ENCODE measurements around the gene ETS1. TPM values are rescaled to one million over a fixed set of nuclear protein-coding genes. Genes with fewer than 3 reads are reported as not detected.

The ETS1 gene
- polyA plus RNA-seq, 1 experiment, result 32.3 TPM

DNA sequence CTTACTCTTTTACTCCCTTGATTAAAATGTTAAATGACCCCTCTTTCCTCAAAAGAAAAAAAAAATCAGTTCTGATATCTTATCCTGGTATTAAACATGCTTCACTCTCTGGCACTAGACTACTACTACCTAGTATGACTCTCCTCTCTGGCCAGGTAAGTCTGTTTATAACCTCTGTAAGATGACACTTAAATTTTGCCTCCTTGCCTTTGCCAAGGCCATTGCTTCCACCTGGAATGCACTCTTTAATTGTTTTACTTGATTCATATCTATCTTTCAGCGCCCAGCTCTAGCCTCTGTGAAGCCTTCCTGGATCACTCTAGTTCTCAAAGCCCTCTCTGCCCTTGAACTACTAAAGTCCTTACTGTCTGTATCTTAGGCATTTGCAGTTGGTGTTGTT, 170.4 kb downstream of the ETS1 start:
- CTCF ChIA-PET, result interaction anchor here (0.8 to 1.0 kb wide), 2 partner anchors 8 to 245 kb away, joined by 3 read pairs; no protein-coding TSS in a partner anchor
- Histone ChIP-seq H3K4me3 (ENCODE audit: low read depth, low read length) (no peak overlapping the region), H3K9me3 (ENCODE audit: control insufficient read depth, insufficient read depth, low read length) (no peaks in the 10 kb centered on the region), H3K27ac (ENCODE audit: low read depth, low read length) (no peak overlapping the region), H3K27me3 (ENCODE audit: control insufficient read depth, insufficient read depth, low read length) (no peaks in the 10 kb centered on the region)
- TF ChIP-seq, protein P1, sequence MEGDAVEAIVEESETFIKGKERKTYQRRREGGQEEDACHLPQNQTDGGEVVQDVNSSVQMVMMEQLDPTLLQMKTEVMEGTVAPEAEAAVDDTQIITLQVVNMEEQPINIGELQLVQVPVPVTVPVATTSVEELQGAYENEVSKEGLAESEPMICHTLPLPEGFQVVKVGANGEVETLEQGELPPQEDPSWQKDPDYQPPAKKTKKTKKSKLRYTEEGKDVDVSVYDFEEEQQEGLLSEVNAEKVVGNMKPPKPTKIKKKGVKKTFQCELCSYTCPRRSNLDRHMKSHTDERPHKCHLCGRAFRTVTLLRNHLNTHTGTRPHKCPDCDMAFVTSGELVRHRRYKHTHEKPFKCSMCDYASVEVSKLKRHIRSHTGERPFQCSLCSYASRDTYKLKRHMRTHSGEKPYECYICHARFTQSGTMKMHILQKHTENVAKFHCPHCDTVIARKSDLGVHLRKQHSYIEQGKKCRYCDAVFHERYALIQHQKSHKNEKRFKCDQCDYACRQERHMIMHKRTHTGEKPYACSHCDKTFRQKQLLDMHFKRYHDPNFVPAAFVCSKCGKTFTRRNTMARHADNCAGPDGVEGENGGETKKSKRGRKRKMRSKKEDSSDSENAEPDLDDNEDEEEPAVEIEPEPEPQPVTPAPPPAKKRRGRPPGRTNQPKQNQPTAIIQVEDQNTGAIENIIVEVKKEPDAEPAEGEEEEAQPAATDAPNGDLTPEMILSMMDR (IDR thresholded peaks at IDR 0.05; ENCODE audit: low read depth, low read length), result no peak
- no peak for DNase-seq (ENCODE audit: low read depth, low spot score)
- POLR2A ChIA-PET, result interaction anchor here (0.6 to 0.9 kb wide), 2 partner anchors 11 to 90 kb away, joined by 3 read pairs; no protein-coding TSS in a partner anchor

DNA sequence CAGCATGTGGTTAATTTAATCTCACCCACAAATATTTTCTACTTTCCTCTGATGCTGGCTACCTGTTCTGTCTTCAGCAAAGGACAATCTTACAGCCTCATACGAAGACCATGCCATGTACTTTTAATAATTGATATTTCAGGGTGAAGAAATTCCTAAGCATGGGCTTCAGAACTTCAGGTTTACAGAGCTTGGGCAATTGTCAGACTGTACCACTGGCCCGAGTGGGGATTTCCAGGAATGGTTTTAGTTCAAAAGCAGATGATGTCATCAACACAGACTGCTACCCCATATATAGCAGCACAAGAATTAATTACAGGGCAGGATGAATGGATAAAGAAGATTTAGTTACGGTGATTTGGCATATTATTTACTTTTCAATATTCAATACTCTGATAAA, 171.8 kb downstream of the ETS1 start:
- H3K4me3 ChIP-seq (ENCODE audit: low read depth, low read length), result no peak overlapping the region
- CTCF ChIA-PET, result no interaction called here
- TF ChIP-seq, protein P1 (IDR thresholded peaks at IDR 0.05; ENCODE audit: low read depth, low read length), result no peak
- H3K27me3 ChIP-seq (ENCODE audit: control insufficient read depth, insufficient read depth, low read length), result no peaks in the 10 kb centered on the region
- H3K9me3 ChIP-seq (ENCODE audit: control insufficient read depth, insufficient read depth, low read length), result no peaks in the 10 kb centered on the region
- POLR2A ChIA-PET, result no interaction called here
- DNase-seq (ENCODE audit: low read depth, low spot score), result no peak
- H3K27ac ChIP-seq (ENCODE audit: low read depth, low read length), result no peak overlapping the region

DNA sequence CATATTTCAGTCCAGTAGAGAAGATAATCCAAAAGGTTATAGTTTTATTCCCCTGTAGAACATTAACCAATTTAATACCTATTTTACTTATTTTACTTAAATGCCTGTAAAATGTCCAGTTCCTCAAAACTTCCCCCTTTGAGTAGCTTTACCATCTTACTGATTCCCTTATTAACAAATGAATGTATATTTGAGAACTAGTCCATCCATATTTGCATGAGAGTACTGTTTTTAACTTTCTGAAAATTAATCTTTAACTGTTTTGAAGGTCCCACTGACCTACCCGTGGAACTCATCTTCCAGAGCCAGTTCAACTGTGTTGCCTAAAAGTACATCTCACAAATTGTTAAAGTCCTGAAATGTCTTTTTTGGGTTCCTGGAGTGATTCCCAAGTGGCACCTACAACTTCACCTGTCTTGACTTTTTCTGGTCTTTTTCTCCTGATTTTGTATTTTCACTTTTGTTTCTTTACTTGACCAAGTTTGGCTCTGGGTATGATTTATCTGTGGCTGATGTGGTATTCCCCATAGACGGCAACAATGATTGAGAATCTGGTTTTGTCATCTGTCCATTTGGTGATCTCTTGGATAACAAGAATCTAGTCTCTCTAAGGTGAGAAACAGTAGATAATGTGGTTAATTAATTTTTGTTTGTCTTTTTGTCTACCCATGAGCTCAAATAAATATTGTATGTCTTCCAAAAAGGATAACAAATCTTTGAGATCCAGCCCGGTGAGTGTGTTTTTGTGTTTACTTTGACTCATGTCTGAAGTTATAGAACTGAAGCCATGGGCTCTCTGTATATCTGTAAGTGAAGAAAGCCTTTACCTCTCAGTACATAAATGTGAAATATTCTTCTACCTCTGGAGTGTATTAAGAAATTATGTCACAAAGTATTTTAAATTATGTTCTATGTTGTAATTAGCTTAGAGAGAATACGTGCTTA, 174.2 kb downstream of the ETS1 start:
- no peak overlapping the region for H3K4me3 ChIP-seq (ENCODE audit: low read depth, low read length)
- ChIA-PET POLR2A (no interaction called here), CTCF (interaction anchor here (0.9 to 2.4 kb wide), 3 partner anchors 123 to 256 kb away, joined by 3 to 10 read pairs (median 6); no protein-coding TSS in a partner anchor)
- no peak for DNase-seq (ENCODE audit: low read depth, low spot score)
- TF ChIP-seq, protein P1 (IDR thresholded peaks at IDR 0.05; ENCODE audit: low read depth, low read length), result no peak
- H3K27me3 ChIP-seq (ENCODE audit: control insufficient read depth, insufficient read depth, low read length), result no peaks in the 10 kb centered on the region
- no peak overlapping the region for H3K27ac ChIP-seq (ENCODE audit: low read depth, low read length)
- no peaks in the 10 kb centered on the region for H3K9me3 ChIP-seq (ENCODE audit: control insufficient read depth, insufficient read depth, low read length)

DNA sequence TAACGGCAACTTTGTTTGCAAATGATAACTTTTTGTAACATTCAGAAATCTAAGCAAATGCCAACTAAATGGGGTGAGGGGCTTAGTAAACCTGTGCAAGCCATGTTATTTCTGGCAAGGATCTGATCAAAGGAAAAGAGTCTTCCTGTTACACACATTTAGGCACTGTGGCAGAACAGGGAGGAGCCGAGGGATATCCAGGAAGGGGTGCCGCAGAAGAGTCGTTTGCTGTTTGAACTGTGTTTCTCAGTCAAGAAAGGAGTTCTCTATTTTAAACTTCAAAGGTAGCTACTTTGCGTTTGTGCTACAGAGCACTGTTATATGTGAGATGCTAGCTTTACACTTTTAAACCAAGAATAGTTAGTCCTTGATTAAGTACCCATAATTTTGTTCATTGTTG, 175.5 kb downstream of the ETS1 start:
- no peak for DNase-seq (ENCODE audit: low read depth, low spot score)
- Histone ChIP-seq H3K4me3 (ENCODE audit: low read depth, low read length) (no peak overlapping the region), H3K27me3 (ENCODE audit: control insufficient read depth, insufficient read depth, low read length) (no peaks in the 10 kb centered on the region), H3K27ac (ENCODE audit: low read depth, low read length) (no peak overlapping the region), H3K9me3 (ENCODE audit: control insufficient read depth, insufficient read depth, low read length) (no peaks in the 10 kb centered on the region)
- ChIA-PET CTCF (interaction anchor here (0.9 to 2.4 kb wide), 3 partner anchors 122 to 254 kb away, joined by 3 to 10 read pairs (median 6); no protein-coding TSS in a partner anchor), POLR2A (no interaction called here)
- TF ChIP-seq, protein P1 (IDR thresholded peaks at IDR 0.05; ENCODE audit: low read depth, low read length), result no peak

DNA sequence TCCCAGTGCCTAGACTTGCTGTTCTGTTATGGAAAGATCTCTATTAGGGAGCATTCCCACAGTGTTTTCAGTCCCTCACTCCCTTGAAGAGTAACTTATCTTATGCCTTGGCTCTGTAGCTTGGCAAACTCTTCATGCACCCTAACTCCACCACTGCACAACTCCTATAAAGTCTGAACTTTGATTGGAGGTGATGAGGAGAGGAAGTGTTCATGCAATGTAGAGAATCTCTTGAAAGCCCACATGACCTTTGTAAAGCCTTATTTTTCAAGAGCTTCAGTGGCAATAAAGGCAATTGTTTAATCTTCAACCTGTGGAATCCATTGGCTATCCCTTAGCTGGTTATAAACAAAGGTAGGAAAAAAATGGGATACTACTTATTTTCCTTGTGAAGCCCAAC, 176.2 kb downstream of the ETS1 start:
- CTCF ChIA-PET, result no interaction called here
- TF ChIP-seq, protein P1 (IDR thresholded peaks at IDR 0.05; ENCODE audit: low read depth, low read length), result no peak
- no peak for DNase-seq (ENCODE audit: low read depth, low spot score)
- POLR2A ChIA-PET, result no interaction called here
- no peaks in the 10 kb centered on the region for H3K27me3 ChIP-seq (ENCODE audit: control insufficient read depth, insufficient read depth, low read length)
- no peak overlapping the region for H3K27ac ChIP-seq (ENCODE audit: low read depth, low read length)
- no peaks in the 10 kb centered on the region for H3K9me3 ChIP-seq (ENCODE audit: control insufficient read depth, insufficient read depth, low read length)
- no peak overlapping the region for H3K4me3 ChIP-seq (ENCODE audit: low read depth, low read length)

Measured in AG04450 (cell line).